ENCODE measurements around the gene TBRG1. TPM values are rescaled to one million over a fixed set of nuclear protein-coding genes. Genes with fewer than 3 reads are reported as not detected.

TBRG1 gene
- total and polyA plus RNA-seq, 2 of the 4 experiments (the other 2 are of a cell fraction) = 13.3 to 23.2 TPM

DNA sequence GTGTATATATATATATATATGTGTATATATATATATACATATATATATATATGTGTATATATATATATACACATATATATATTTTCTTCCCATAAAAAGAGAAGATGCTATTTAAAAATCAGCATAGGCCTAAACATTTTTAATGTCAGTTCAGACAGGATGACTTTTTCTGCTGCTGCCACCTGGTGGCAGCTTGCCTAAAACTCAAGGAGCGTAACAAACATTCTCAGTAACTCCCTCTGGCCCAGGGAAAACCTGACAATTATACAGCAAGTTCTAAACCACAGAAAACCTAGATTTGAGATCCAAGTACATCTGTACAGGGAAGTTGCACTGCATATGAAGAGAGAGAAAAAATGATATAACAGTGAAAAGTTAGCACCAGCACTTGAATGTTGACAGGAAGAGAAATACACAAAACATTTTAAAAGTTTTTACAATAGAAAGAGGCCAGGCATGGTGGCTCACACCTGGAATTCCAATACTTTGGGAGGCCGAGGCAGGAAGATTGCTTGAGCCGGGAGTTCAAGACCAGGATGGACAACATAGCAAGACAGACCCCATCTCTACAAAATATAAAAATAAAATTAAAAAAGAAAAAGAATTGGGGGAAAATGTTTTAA lies 36.3 kb upstream of the TBRG1 start:
- Histone ChIP-seq H2BK15ac (ENCODE audit: low read depth, low read length) (no peak overlapping the region), H2AFZ (replicated peaks; ENCODE audit: low read length, poor library complexity) (no peak overlapping the region), H3K4ac (ENCODE audit: low read depth, low read length) (no peak overlapping the region), H2BK120ac (ENCODE audit: low read depth, low read length) (no peak overlapping the region), H3K14ac (replicated peaks; ENCODE audit: low read depth, low read length) (no peak overlapping the region), H4K5ac (ENCODE audit: low read depth, low read length) (no peak overlapping the region), H3K27me3 (ENCODE audit: control insufficient read depth, insufficient read depth, low read length) (peaks cover 25% of the 10 kb centered on the region), H3K9ac (ENCODE audit: low read depth, low read length) (no peak overlapping the region), H4K8ac (ENCODE audit: low read depth in 2 of 2, low read length in 2 of 2) (no peak overlapping the region), H2AK5ac (ENCODE audit: low read depth, low read length) (no peak overlapping the region), H3K4me2 (ENCODE audit: low read depth, low read length) (no peak overlapping the region), H3K18ac (ENCODE audit: low read depth, low read length) (no peak overlapping the region), H3K79me1 (ENCODE audit: low read depth in 1 of 2, low read length in 2 of 2) (no peaks in the 10 kb centered on the region), H3K56ac (ENCODE audit: extremely low read depth, insufficient read depth, low read length) (no peak overlapping the region), H2BK5ac (ENCODE audit: low read depth, low read length, poor library complexity, severe bottlenecking) (no peak overlapping the region), H3K9me3 (ENCODE audit: control insufficient read depth, insufficient read depth, low read length) (no peaks in the 10 kb centered on the region), H2BK20ac (ENCODE audit: low read depth, low read length) (no peak overlapping the region), H3K4me1 (ENCODE audit: control insufficient read depth, insufficient read depth, low read length) (no peaks in the 10 kb centered on the region), H3K9me1 (ENCODE audit: insufficient read depth, low read length) (no peaks in the 10 kb centered on the region), H2AK9ac (replicated peaks; ENCODE audit: low read depth, low read length, poor library complexity) (no peak overlapping the region), H4K20me1 (ENCODE audit: insufficient read depth, low read length) (no peaks in the 10 kb centered on the region), H3K27ac (ENCODE audit: insufficient read depth, low read length) (no peak overlapping the region), H3K23ac (ENCODE audit: low read depth, low read length) (no peak overlapping the region), H3K4me3 (ENCODE audit: insufficient read depth, low read depth, low read length) (no peak overlapping the region), H3K36me3 (ENCODE audit: control insufficient read depth, insufficient read depth, low read length) (no peaks in the 10 kb centered on the region), H4K91ac (ENCODE audit: insufficient read depth, low read depth, low read length) (no peak overlapping the region)
- DNase-seq = peak; percentile 66
- no CpG with 5 or more reads among the region's 3 CpGs for WGBS, 2 experiments (ENCODE audit: extremely low coverage in 2 of 2, insufficient read length in 1 of 2)
- ChIA-PET CTCF (interaction anchor here (0.6 to 1.6 kb wide), 5 partner anchors 18 to 517 kb away, joined by 3 to 10 read pairs (median 6); no protein-coding TSS in a partner anchor), POLR2A (ENCODE audit: unreplicated experiment) (no interaction called here)
- TF ChIP-seq MXI1 (IDR thresholded peaks at IDR 0.05; ENCODE audit: borderline replicate concordance, low read depth, low read length) = no peak
- no peak for TF ChIP-seq NFE2L2 (IDR thresholded peaks at IDR 0.05; ENCODE audit: low read depth, low read length)
- peak; percentile 85 for TF ChIP-seq SMC3 (IDR thresholded peaks at IDR 0.05; ENCODE audit: low read depth, low read length)
- TF ChIP-seq, protein P1, sequence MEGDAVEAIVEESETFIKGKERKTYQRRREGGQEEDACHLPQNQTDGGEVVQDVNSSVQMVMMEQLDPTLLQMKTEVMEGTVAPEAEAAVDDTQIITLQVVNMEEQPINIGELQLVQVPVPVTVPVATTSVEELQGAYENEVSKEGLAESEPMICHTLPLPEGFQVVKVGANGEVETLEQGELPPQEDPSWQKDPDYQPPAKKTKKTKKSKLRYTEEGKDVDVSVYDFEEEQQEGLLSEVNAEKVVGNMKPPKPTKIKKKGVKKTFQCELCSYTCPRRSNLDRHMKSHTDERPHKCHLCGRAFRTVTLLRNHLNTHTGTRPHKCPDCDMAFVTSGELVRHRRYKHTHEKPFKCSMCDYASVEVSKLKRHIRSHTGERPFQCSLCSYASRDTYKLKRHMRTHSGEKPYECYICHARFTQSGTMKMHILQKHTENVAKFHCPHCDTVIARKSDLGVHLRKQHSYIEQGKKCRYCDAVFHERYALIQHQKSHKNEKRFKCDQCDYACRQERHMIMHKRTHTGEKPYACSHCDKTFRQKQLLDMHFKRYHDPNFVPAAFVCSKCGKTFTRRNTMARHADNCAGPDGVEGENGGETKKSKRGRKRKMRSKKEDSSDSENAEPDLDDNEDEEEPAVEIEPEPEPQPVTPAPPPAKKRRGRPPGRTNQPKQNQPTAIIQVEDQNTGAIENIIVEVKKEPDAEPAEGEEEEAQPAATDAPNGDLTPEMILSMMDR (conservative IDR thresholded peaks at IDR 0.05; ENCODE audit: low read depth, low read length) = peak; percentile 76
- TF ChIP-seq RAD21 (IDR thresholded peaks at IDR 0.05; ENCODE audit: low read length) = peak; percentile 60
- BruUV-seq (replicated peaks) = no TSS peak
- in situ Hi-C loops (cut with MboI; ENCODE audit: low sequenced_read_pairs) (loop anchor here (5.0 to 25.0 kb wide), 2 partner anchors 169 to 524 kb away; no protein-coding TSS in a partner anchor), intact Hi-C loops (cut with micrococcal nuclease) (loop anchor here (1.0 kb wide), 2 partner anchors 171 to 515 kb away; no protein-coding TSS in a partner anchor), dilution Hi-C loops (cut with HindIII; ENCODE audit: low sequenced_read_pairs, unreplicated experiment) (no loop called here)
- ATAC-seq (ENCODE audit: low read depth) = no peak; the same call in 1 of the 2 replicates
